ENCODE results near the gene IGF1R.

Gene IGF1R

GRCh38 chr15:98955961-98956723, 307.8 kb downstream of the IGF1R start:
- Histone ChIP-seq H3K9me2 (replicated peaks; ENCODE audit: insufficient read depth, low read length) (no peaks in the 10 kb centered on the region), H3K79me2 (ENCODE audit: insufficient read depth, low read length) (no peaks in the 10 kb centered on the region), H3K9me3 (ENCODE audit: insufficient read depth, low read length) (no peaks in the 10 kb centered on the region), H3K36me3 (ENCODE audit: low read length) (no peaks in the 10 kb centered on the region), H3K9ac (ENCODE audit: low read length) (no peak overlapping the region), H3K27me3 (ENCODE audit: low read length) (no peaks in the 10 kb centered on the region), H3K27ac (ENCODE audit: low read depth, low read length) (no peak overlapping the region), H3K4me2 (ENCODE audit: low read depth, low read length, poor library complexity, severe bottlenecking) (no peak overlapping the region), H3K4me3 (ENCODE audit: insufficient read depth, low read length, poor library complexity, severe bottlenecking) (no peak overlapping the region), H4K20me1 (ENCODE audit: low read depth, low read length) (no peaks in the 10 kb centered on the region), H3F3A (ENCODE audit: insufficient read depth) (no peaks in the 10 kb centered on the region), H2AFZ (ENCODE audit: low read depth, low read length, severe bottlenecking) (no peak overlapping the region)
- TF ChIP-seq CTCF (IDR thresholded peaks at IDR 0.05; ENCODE audit: insufficient read depth, low read length, poor library complexity, severe bottlenecking) (no peak), EZH2phosphoT487 (conservative IDR thresholded peaks at IDR 0.05; ENCODE audit: low read length) (no peak)

- TF ChIP-seq CTCF (IDR thresholded peaks at IDR 0.05; ENCODE audit: insufficient read depth, low read length, poor library complexity, severe bottlenecking), result no peak
- TF ChIP-seq EZH2phosphoT487 (conservative IDR thresholded peaks at IDR 0.05; ENCODE audit: low read length), result no peak
Measured at GRCh38 chr15:98956796-98957553, 308.6 kb downstream of the IGF1R start.

GRCh38 chr15:98957655-98958054, 309.3 kb downstream of the IGF1R start:
- no peak overlapping the region for H3K4me3 ChIP-seq (ENCODE audit: insufficient read depth, low read length, poor library complexity, severe bottlenecking)
- H3K9me3 ChIP-seq (ENCODE audit: insufficient read depth, low read length), result no peaks in the 10 kb centered on the region
- H4K20me1 ChIP-seq (ENCODE audit: low read depth, low read length), result no peaks in the 10 kb centered on the region
- no peaks in the 10 kb centered on the region for H3F3A ChIP-seq (ENCODE audit: insufficient read depth)
- no peak overlapping the region for H3K27ac ChIP-seq (ENCODE audit: low read depth, low read length)
- no peak overlapping the region for H3K9ac ChIP-seq (ENCODE audit: low read length)
- no peaks in the 10 kb centered on the region for H3K27me3 ChIP-seq (ENCODE audit: low read length)
- H3K9me2 ChIP-seq (replicated peaks; ENCODE audit: insufficient read depth, low read length), result no peaks in the 10 kb centered on the region
- H3K79me2 ChIP-seq (ENCODE audit: insufficient read depth, low read length), result no peaks in the 10 kb centered on the region
- no peak for TF ChIP-seq CTCF (IDR thresholded peaks at IDR 0.05; ENCODE audit: insufficient read depth, low read length, poor library complexity, severe bottlenecking)
- TF ChIP-seq EZH2phosphoT487 (conservative IDR thresholded peaks at IDR 0.05; ENCODE audit: low read length), result no peak
- no peak overlapping the region for H2AFZ ChIP-seq (ENCODE audit: low read depth, low read length, severe bottlenecking)
- no peaks in the 10 kb centered on the region for H3K36me3 ChIP-seq (ENCODE audit: low read length)
- no peak overlapping the region for H3K4me2 ChIP-seq (ENCODE audit: low read depth, low read length, poor library complexity, severe bottlenecking)

More at GRCh38 chr15:98956796-98957553, 308.6 kb downstream of the IGF1R start:
- Histone ChIP-seq H3K9me3 (ENCODE audit: insufficient read depth, low read length) (no peaks in the 10 kb centered on the region), H3K27me3 (ENCODE audit: low read length) (no peaks in the 10 kb centered on the region), H3K9ac (ENCODE audit: low read length) (no peak overlapping the region), H2AFZ (ENCODE audit: low read depth, low read length, severe bottlenecking) (no peak overlapping the region), H3K27ac (ENCODE audit: low read depth, low read length) (no peak overlapping the region), H4K20me1 (ENCODE audit: low read depth, low read length) (no peaks in the 10 kb centered on the region), H3F3A (ENCODE audit: insufficient read depth) (no peaks in the 10 kb centered on the region), H3K79me2 (ENCODE audit: insufficient read depth, low read length) (no peaks in the 10 kb centered on the region), H3K4me3 (ENCODE audit: insufficient read depth, low read length, poor library complexity, severe bottlenecking) (no peak overlapping the region), H3K9me2 (replicated peaks; ENCODE audit: insufficient read depth, low read length) (no peaks in the 10 kb centered on the region), H3K4me2 (ENCODE audit: low read depth, low read length, poor library complexity, severe bottlenecking) (no peak overlapping the region), H3K36me3 (ENCODE audit: low read length) (no peaks in the 10 kb centered on the region)
